Activated naive CD4-positive, alpha-beta T cell treated with anti-CD3 and anti-CD28 coated beads, Interleukin-2, amount 50 U/mL, for 72 hours (primary cell): ENCODE measurements around the gene BRPF3. TPM values are rescaled to one million over a fixed set of nuclear protein-coding genes. Genes with fewer than 3 reads are reported as not detected.

Source experiments
- ATAC-seq, 2 donors: fragments of 150-1000 bp; cut with Tn5 transposase; 2 replicates each; pipeline ENCODE4 v1.10.0; 2021; ENCODE audit warnings: mild to moderate bottlenecking in 2 of 2, moderate library complexity in 2 of 2
- DNase-seq, 2 donors: peaks; one replicate each; pipeline ENCODE4 v3.0.0; 2021 to 2022; ENCODE audit warnings: low spot score in 2 of 2
- H3K27ac Mint-ChIP-seq, 2 donors: one replicate each; pipeline ENCODE4 v1.8.0; 2022; ENCODE audit warnings: mild to moderate bottlenecking in 2 of 2, mixed read lengths in 2 of 2
- H3K36me3 Mint-ChIP-seq, 2 donors: one replicate each; pipeline ENCODE4 v1.8.0; 2022; ENCODE audit warnings: mixed read lengths in 2 of 2
- H3K9me3 Mint-ChIP-seq, 2 donors: one replicate each; pipeline ENCODE4 v1.8.0; 2022; ENCODE audit warnings: mixed read lengths in 2 of 2
- total RNA-seq, 2 donors: library from RNA; stranded (reverse); gene quantifications; one replicate each; pipeline ENCODE4 v1.2.3, GENCODE V29; 2022

The BRPF3 gene
- 10 to 100 TPM; 17.7 to 21.6 TPM for total RNA-seq

DNA sequence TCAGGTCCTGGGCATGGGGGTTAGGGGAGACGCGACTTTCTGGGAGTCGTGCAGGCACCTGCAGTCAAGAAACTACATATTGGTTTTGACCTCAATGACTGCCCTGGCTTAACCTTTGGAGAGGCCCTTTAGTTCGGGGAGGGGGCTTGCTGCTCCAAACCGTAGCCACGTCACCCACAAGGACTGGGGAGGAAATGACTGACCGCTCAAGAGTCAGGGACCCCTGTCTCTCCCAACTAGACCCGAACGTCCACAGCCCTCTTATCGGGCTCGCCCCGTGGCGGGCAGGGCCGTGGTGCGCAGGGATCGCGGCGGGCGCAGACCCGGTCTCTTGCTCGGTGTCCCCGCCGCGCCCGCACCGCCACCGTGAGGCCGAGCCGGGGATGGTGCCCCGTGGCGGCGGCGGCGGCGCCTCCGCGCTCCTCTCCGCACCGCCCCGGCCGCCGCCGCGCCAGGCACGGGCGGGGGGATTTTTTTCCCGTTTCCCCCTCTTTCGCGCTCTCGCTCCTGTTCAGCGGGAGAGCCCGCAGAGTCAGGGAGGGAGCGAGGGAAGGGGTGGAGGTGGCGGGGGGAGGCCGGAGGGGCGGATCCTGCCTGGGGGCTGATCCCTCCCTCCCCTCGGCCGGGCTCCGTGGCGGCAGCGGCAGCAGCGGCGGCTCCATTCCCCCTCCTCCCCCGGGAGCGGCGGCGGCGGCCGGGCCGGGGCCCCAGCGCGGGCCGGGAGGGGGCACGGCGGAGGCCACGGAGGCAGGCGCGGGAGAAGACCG lies at the start of gene BRPF3:
Gene BRPF3 (plus strand): TSS at position 632 of the 767 bp plus-strand sequence. CDS start 3,579 bp downstream, outside the sequence.
- Mint-ChIP-seq H3K36me3 (peaks cover 3 to 26% of the 10 kb centered on the region in 2 donors), H3K9me3 (peaks cover 0 to 10% of the 10 kb centered on the region in 2 donors), H3K27ac (peak within 1 kb of the TSS; percentile 88 to 91)
- ATAC-seq (peak; percentile 58 to 69), DNase-seq (peak; percentile 80 to 81)

DNA sequence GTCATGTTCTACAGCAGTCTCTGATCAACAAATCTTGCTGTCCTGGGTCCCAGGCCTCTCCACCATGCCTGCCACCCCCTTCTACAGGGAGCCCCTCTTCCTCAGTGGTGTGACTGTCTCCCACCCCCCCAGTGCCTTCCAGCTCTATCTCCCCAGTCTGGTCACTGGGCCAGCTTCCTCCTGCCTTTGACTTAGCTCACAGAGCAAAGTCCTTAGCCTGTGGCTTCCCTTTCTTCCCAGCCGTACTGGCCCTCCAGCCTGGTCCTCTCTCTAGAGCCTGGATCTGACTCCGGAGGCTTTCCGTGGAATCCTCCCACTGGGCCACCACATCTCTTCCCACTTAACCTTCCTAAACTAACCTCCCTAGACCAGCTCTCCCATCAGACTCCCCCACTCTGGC lies 49.2 kb upstream of the BRPF3 start:
- peaks cover 10 to 17% of the 10 kb centered on the region in 2 donors for H3K36me3 Mint-ChIP-seq
- ATAC-seq (no peak), DNase-seq (no peak)
- peaks cover 4 to 10% of the 10 kb centered on the region in 2 donors for H3K9me3 Mint-ChIP-seq
- peak overlapping the region; percentile 8 to 70 for H3K27ac Mint-ChIP-seq

DNA sequence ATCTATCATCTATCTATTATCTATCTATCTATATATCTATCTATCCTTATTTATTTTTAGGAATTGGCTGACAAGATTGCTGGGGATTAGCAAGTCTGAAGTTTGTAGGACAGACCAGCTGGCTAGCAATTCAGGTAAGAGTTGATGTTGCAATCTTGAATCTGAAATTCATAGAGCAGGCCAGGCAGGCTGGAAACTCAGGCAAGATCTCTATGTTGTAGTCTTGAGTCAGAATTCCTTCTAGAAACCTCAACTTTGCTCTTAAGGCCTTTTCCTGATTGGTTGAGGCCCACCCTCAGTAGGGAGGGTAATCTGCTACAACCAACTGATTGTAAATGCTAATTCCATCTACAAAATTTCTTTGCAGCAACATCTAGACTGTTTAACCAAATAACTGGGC lies 47.1 kb upstream of the BRPF3 start:
- Mint-ChIP-seq H3K36me3 (peaks cover 10 to 15% of the 10 kb centered on the region in 2 donors), H3K27ac (no peak overlapping the region), H3K9me3 (peaks cover 4 to 10% of the 10 kb centered on the region in 2 donors)
- no peak for ATAC-seq
- DNase-seq: no peak

DNA sequence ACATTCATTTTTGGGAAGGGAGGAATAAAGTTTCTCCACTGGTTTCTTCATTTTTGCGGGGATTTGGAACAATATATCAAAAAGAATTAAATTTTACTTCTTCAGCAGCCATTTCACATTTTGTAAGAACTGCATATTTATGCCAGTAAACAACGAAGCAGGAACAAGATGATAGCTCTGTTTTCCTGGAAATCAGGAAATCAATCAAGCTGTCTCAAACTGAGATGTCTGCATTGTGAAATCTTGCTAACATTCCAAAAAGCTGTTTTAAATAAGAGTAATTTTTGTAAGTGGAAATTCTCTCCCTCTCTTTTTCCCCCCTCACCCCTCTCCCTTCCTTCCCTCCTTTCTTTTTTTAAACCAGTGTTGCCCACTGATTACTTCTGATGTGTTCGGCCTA lies 46.3 kb upstream of the BRPF3 start:
- DNase-seq (no peak), ATAC-seq (no peak)
- Mint-ChIP-seq H3K9me3 (peaks cover 4 to 10% of the 10 kb centered on the region in 2 donors), H3K36me3 (peaks cover 10 to 19% of the 10 kb centered on the region in 2 donors), H3K27ac (no peak overlapping the region)

DNA sequence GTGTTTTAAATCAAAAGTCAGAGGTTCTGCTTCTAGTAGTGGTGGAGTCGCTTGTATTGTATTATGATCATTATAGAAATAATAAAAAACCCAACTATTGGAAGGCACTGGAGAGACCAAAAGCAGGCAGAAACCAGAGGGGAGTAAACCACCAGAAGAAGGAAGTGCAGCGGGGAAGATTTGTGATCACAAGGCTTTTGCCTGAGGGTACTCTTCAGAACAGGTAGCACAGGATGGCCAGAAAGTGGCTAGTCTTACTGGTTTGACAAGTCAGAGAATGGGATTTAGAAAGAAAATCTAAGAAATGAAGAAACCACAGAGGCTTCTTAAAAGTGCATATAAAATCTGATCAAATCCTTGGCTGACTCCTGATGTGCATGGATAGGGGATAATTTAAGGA lies 42.3 kb upstream of the BRPF3 start:
- no peak overlapping the region for H3K27ac Mint-ChIP-seq
- no peak for DNase-seq
- peaks cover 5% of the 10 kb centered on the region in 2 donors for H3K9me3 Mint-ChIP-seq
- H3K36me3 Mint-ChIP-seq: peaks cover 0 to 18% of the 10 kb centered on the region in 2 donors
- no peak for ATAC-seq

DNA sequence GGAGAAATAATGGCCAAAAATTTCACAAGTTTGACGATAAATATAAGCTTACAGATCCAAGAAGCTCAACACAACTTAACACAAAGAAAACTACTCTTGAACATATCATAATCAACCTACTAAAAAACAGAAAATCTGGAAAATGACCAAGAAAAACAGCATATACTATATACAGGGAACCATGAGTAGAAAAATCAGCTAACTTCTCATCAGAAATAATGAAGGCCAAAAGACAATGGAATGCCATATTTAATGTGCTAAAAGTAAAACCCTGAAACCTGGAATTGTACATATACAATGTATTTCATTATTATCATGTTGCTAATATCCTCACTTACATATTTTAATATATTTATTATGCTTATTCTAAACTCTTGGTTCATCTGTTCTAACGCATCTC lies 40.9 kb upstream of the BRPF3 start:
- peaks cover 0 to 18% of the 10 kb centered on the region in 2 donors for H3K36me3 Mint-ChIP-seq
- DNase-seq: no peak
- peaks cover 5% of the 10 kb centered on the region in 2 donors for H3K9me3 Mint-ChIP-seq
- no peak overlapping the region for H3K27ac Mint-ChIP-seq
- no peak for ATAC-seq

DNA sequence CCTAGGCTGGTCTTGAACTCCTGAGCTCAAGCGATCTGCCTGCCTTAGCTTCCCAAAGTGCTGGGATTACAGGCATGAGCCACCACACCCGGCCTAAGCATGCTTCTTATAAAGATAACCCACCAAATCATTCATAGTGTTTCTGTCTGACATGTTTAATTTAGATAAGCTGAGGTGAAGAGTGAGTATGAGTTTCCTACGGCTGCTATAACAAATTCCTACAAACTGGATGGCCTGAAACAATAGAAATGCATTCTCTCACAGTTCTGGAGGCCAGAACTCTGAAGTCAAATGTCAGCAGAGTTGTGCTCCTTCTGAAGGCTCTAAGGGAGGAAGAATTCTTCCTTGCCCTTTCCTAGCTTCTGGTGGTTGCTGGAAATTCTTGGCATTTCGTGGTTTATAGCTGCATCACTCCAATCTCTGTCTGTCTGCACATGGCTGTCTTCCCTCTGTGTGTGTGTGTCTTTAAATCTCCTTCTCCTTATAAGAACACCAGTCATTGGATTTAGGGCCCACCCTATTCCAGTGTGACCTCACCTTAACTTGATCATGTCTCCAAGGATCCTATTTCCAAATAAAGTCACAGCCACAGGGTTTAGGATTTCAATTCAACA lies 36.3 kb upstream of the BRPF3 start:
- peaks cover 5% of the 10 kb centered on the region in 2 donors for H3K9me3 Mint-ChIP-seq
- H3K36me3 Mint-ChIP-seq: peaks cover 0 to 14% of the 10 kb centered on the region in 2 donors
- DNase-seq: no peak
- ATAC-seq: no peak
- no peak overlapping the region for H3K27ac Mint-ChIP-seq

DNA sequence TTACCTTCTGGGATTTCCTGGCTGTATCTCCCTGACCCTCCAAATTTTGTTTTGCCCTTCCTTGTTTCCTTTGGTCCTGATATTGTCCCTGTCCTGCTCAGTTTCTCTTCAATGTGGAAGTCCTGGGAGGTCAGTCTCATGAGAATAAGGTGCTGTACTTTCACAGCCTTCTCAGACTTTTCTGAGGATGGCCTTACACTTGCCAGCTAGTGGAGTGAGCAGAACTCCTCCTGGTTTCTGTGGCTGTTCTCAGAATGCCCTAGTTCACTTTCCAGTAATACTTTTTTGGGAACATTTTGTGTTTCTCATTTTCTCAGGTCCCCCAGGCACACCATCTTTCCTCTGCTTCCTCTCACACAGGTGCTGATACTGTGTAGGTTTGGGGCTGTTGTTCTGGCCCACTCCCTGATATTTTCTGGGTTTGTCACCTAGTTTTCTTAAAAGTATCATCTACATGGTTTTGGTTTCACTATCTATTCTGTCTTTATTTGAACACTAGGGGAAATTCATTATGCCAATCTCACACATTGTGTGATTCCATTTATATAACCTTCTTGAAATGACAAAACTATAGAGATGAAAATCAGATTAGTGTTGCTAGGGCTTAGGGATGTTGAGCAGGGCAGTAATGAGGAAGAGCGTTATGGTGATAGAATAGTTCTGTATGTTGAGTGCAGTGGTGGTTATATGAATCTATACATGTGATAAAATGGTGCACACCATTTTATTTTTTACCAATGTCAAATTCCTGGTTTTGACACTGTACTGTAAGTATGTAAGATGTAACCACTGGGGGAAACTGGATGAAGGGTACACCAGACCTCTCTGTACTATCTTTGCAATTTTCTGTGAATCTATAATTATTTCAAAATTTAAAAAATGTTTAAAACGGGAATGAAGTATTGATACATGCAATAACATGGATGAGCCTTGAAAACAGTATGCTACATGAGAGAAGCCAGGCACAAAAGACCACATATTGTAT lies 27.2 kb upstream of the BRPF3 start:
- H3K27ac Mint-ChIP-seq: peak overlapping the region; percentile 71 to 86
- H3K36me3 Mint-ChIP-seq: peaks cover 0 to 14% of the 10 kb centered on the region in 2 donors
- DNase-seq (no peak), ATAC-seq (peak; percentile 67 to 92)
- H3K9me3 Mint-ChIP-seq: peaks cover 3 to 9% of the 10 kb centered on the region in 2 donors

DNA sequence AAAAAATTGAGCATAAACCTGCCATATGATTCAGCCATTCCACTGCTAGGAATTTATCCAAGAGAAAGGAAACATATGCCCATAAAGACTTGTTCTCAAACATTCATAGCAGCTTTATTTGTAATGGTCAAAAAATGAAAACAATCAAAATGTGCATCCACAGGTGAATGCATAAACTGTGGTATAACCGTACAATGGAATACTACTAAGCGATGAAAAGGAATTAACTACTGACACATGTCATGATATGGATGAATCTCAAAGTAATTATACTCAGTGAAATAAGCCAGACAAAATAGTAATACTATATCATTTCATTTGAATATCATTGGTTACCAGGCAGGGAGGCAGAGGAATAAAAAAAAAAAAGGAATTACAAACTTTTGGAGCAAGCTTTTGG lies 25.8 kb upstream of the BRPF3 start:
- Mint-ChIP-seq H3K36me3 (peaks cover 0 to 14% of the 10 kb centered on the region in 2 donors), H3K9me3 (peaks cover 3 to 9% of the 10 kb centered on the region in 2 donors), H3K27ac (no peak overlapping the region)
- no peak for ATAC-seq
- no peak for DNase-seq

DNA sequence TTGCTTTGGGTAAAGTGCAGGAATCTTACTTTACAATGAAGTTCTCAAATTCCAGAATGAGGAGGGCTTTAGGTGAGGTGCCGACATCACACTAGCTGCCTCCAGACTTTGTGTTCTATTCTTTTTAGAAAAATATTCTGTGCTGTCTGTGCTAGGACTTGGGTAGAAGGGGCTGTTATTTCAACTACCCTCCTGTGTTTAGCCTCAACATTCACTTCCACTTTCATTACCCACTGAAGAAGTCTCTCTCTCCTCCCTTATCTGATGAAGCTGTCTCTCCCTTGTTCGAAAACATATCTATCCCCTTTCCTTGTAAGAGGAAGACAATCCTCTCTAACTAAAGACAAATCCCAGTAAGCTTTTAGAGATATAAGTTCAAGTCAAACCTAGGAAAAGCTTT lies 25.0 kb upstream of the BRPF3 start:
- no peak for DNase-seq
- Mint-ChIP-seq H3K36me3 (peaks cover 0 to 16% of the 10 kb centered on the region in 2 donors), H3K9me3 (peaks cover 3 to 9% of the 10 kb centered on the region in 2 donors), H3K27ac (no peak overlapping the region)
- ATAC-seq: no peak

DNA sequence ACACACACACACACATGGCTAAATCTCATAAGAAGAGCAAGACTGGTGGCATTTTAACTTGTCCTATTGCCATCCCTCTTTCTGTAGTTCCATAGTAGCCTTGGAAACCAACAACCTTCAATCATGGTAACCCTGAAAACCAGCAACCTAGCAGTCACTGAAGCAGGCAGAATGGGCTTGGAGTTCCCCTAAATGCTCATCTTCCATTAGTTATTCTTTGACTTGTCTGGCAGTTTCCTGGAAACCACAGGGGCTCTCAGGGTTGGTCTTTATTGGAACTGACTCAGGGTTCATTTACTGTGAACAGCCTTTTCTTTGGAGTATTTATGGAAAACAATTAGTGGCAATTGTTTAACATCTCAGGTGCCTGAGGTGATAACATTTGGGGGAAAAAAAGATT lies 19.4 kb upstream of the BRPF3 start:
- ATAC-seq (peak; percentile 74 to 95), DNase-seq (peak in 1 of 2 donors; percentile 17)
- H3K9me3 Mint-ChIP-seq: peaks cover 5 to 15% of the 10 kb centered on the region in 2 donors

DNA sequence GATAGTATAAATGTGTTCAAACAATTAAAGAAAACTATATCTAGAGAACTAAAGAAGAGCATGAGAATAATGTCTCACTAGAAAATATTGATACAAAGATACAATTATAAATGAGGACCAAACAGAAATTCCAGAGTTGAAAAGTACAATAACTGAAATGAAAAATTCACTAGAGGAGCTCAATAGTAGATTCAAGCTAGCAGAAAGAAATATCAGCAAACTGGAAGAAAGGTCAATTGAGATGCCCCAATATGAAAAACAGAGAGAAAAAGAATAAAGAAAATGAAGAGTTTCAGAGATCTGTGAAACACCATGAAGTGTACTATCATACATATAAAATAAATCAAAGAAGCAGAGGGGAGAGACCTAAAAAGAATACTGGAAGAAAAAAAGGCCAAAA lies 18.0 kb upstream of the BRPF3 start:
- Mint-ChIP-seq H3K9me3 (peaks cover 11 to 15% of the 10 kb centered on the region in 2 donors), H3K27ac (peak overlapping the region in 1 of 2 donors; percentile 52), H3K36me3 (peaks cover 23 to 26% of the 10 kb centered on the region in 2 donors)
- DNase-seq (no peak), ATAC-seq (no peak)

More for the DNA sequence above, 19.4 kb upstream of the BRPF3 start:
- peak overlapping the region; percentile 52 to 87 for H3K27ac Mint-ChIP-seq
- H3K36me3 Mint-ChIP-seq: peaks cover 23 to 26% of the 10 kb centered on the region in 2 donors

DNA sequence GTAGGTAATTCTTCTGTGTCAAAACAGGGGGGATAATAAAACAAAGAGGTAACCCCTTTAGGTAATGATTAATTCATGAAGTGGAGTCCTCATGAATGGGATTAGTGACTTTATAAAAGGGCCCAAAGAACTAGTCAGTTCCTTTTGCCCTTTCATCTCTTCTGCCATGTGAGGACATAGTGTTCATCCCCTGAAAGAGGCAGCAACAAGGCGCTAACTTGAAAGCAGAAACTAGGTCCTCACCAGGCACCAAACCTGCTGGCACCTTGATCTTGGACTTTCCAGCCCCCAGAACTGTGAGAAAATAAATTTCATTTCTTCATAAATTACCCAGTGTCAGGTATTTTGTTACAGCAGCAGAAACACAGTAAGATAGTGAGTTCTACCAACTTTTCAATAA lies 16.4 kb upstream of the BRPF3 start:
- Mint-ChIP-seq H3K9me3 (peaks cover 11 to 15% of the 10 kb centered on the region in 2 donors), H3K27ac (no peak overlapping the region), H3K36me3 (peaks cover 23 to 26% of the 10 kb centered on the region in 2 donors)
- DNase-seq (no peak), ATAC-seq (no peak)

DNA sequence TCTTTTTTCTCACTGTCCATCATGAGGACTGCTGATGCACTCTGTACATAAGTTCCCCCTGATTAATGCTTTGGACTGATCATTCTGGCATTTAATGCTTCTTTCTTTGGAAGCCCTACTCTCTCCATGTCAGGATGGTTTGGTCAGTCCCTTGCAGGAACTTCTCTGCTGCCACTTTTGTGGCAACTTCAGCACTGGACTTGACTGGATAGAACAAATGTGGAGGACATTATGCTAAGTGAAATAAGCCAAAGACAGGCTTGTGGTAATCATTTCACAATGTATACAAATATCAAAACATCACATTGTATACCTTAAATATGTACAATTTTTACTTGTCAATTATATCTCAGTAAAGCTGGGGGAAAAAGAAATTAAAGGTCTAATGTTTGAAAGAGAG lies 12.2 kb upstream of the BRPF3 start:
- ATAC-seq (no peak), DNase-seq (no peak)
- peaks cover 0 to 6% of the 10 kb centered on the region in 2 donors for H3K9me3 Mint-ChIP-seq

DNA sequence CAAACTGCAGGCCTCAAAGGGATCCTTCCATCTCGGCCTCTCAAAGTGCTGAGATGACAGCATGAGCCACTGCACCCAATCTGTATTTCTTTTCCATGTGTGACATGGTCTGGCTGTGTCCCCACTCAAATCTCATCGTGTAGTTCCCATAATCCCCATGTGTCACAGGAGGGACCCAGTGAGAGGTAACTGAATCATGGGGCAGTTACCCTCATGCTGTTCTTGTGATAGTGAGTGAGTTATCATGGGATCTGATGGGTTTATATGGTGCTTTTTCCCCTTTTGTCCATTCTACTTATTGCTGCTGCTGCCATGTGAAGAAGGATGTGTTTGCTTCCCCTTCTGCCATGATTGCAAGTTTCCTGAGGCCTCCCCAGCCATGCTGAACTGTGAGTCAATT lies 10.3 kb upstream of the BRPF3 start:
- ATAC-seq (no peak), DNase-seq (no peak)
- Mint-ChIP-seq H3K9me3 (peaks cover 0 to 6% of the 10 kb centered on the region in 2 donors), H3K36me3 (no peaks in the 10 kb centered on the region), H3K27ac (no peak overlapping the region)

More for the DNA sequence above, 12.2 kb upstream of the BRPF3 start:
- Mint-ChIP-seq H3K27ac (no peak overlapping the region), H3K36me3 (no peaks in the 10 kb centered on the region)

DNA sequence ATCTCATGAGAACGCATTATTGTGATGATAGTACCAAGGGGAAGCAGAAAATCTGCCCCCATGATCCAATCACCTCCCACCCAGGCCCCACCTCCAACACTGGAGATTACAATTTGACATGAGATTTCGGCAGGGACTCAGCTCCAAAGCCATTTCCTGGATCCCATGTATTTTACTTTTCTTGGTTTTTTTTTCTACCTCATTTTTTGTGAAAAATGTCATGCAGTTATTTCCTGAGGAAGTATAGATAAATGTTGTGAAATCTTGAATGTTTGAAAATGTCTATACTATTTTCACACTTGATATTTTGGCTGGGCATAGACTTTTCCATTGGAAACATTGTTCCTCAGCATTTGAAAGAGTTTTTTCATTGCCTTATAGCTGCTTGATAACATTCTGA lies 9.1 kb upstream of the BRPF3 start:
- Mint-ChIP-seq H3K9me3 (peaks cover 0 to 3% of the 10 kb centered on the region in 2 donors), H3K36me3 (no peaks in the 10 kb centered on the region), H3K27ac (no peak overlapping the region)
- DNase-seq (no peak), ATAC-seq (no peak)
